Neural cell (in vitro differentiated cells): ENCODE results near the gene TMEM245. TPM values are rescaled to one million over a fixed set of nuclear protein-coding genes. Genes with fewer than 3 reads are reported as not detected.

Experiments
- H2AFZ ChIP-seq: fragments of 200-600, 300-800 bp; sonication (generic), shearing (Covaris generic); 2 replicates; pipeline ENCODE4 v1.6.0; 2014; ENCODE audit warnings: low read depth, mild to moderate bottlenecking, antibody characterized with exemption, low read length, moderate library complexity
- H3F3A ChIP-seq: fragments of 200-600 bp; shearing (Covaris generic); 2 replicates; pipeline ENCODE4 v1.6.1; 2016; ENCODE audit warnings: mild to moderate bottlenecking, moderate library complexity, mixed read lengths, antibody characterized with exemption, low read length; ENCODE audit not compliant: insufficient read depth, poor library complexity, severe bottlenecking
- H3K27ac ChIP-seq: fragments of 200-600, 300-800 bp; sonication (generic), shearing (Covaris generic); 2 replicates; pipeline ENCODE4 v1.5.1; 2014; ENCODE audit warnings: mild to moderate bottlenecking, low read length, moderate library complexity
- H3K27me3 ChIP-seq: fragments of 300-800, 200-600 bp; sonication (generic), shearing (Covaris generic); 2 replicates; pipeline ENCODE4 v1.6.0; 2014; ENCODE audit warnings: mild to moderate bottlenecking, low read depth, low read length, moderate library complexity; ENCODE audit not compliant: insufficient read depth
- H3K36me3 ChIP-seq: fragments of 300-800, 200-600 bp; sonication (generic), shearing (Covaris generic); 2 replicates; pipeline ENCODE4 v1.5.1; 2014; ENCODE audit warnings: mild to moderate bottlenecking, antibody characterized with exemption, low read length, moderate library complexity; ENCODE audit not compliant: insufficient read depth
- H3K4me2 ChIP-seq: fragments of 300-800, 200-600 bp; sonication (generic), shearing (Covaris generic); 2 replicates; pipeline ENCODE4 v1.6.0; 2014; ENCODE audit warnings: mild to moderate bottlenecking, low read length
- H3K4me3 ChIP-seq: fragments of 300-800, 200-600 bp; sonication (generic), shearing (Covaris generic); 2 replicates; pipeline ENCODE4 v1.5.1; 2014; ENCODE audit warnings: mild to moderate bottlenecking, low read length, moderate library complexity
- H3K79me2 ChIP-seq: fragments of 200-600 bp; shearing (Covaris generic); replicated peaks from 2 replicates; pipeline ENCODE4 v1.6.0; 2014; ENCODE audit warnings: mild to moderate bottlenecking, low read length, moderate library complexity; ENCODE audit not compliant: insufficient read depth
- H3K9ac ChIP-seq: fragments of 300-800, 200-600 bp; sonication (generic), shearing (Covaris generic); 2 replicates; pipeline ENCODE4 v1.6.1; 2016; ENCODE audit warnings: mild to moderate bottlenecking, low read length, mixed read lengths
- H3K9me2 ChIP-seq: fragments of 200-600 bp; shearing (Covaris generic); 2 replicates; pipeline ENCODE4 v1.6.1; 2016; ENCODE audit warnings: mild to moderate bottlenecking, low read length, mixed read lengths; ENCODE audit not compliant: insufficient read depth
- H3K9me3 ChIP-seq: fragments of 200-600, 300-800 bp; sonication (generic), shearing (Covaris generic); 2 replicates; pipeline ENCODE4 v1.6.1; 2016; ENCODE audit warnings: mild to moderate bottlenecking, mixed run types, low read length, moderate library complexity, mixed read lengths
- H4K20me1 ChIP-seq: fragments of 200-600 bp; shearing (Covaris generic); 2 replicates; pipeline ENCODE4 v1.6.1; 2016; ENCODE audit warnings: mild to moderate bottlenecking, mixed run types; ENCODE audit not compliant: insufficient read depth
- EP300 ChIP-seq: fragments of 450-650 bp; conservative IDR thresholded peaks from 2 replicates; pipeline ENCODE4 v1.6.1; 2014; ENCODE audit warnings: antibody characterized with exemption, mild to moderate bottlenecking, moderate library complexity; ENCODE audit not compliant: poor library complexity, severe bottlenecking
- EZH2 ChIP-seq: fragments of 200-600, 300-800 bp; shearing (Covaris generic), sonication (generic); IDR thresholded peaks from 2 replicates; pipeline ENCODE4 v1.6.1; 2014; ENCODE audit warnings: antibody characterized with exemption, low read length, borderline replicate concordance, mild to moderate bottlenecking; ENCODE audit not compliant: insufficient read depth, poor library complexity, severe bottlenecking
- MXI1 ChIP-seq: fragments of 450-650 bp; conservative IDR thresholded peaks from 2 replicates; pipeline ENCODE4 v1.6.1; 2014; ENCODE audit warnings: antibody characterized with exemption, mild to moderate bottlenecking; ENCODE audit not compliant: poor library complexity, severe bottlenecking
- POLR2AphosphoS5 ChIP-seq: IDR thresholded peaks from 2 replicates; pipeline ENCODE4 v1.6.1; 2012
- RAD21 ChIP-seq: fragments of 450-650 bp; conservative IDR thresholded peaks from 2 replicates; pipeline ENCODE4 v1.6.1; 2014; ENCODE audit warnings: antibody characterized with exemption, mild to moderate bottlenecking, moderate library complexity
- SMC3 ChIP-seq: fragments of 450-650 bp; conservative IDR thresholded peaks from 2 replicates; pipeline ENCODE4 v1.6.1; 2014; ENCODE audit warnings: antibody characterized with exemption, mild to moderate bottlenecking, moderate library complexity; ENCODE audit not compliant: poor library complexity
- TAF1 ChIP-seq: IDR thresholded peaks from 2 replicates; pipeline ENCODE4 v1.6.1; 2012; ENCODE audit warnings: low read depth
- polyA plus RNA-seq: library from polyadenylated mRNA; depleted of rRNA; stranded (reverse); fragments of >200 nt; gene quantifications from 2 replicates; pipeline ENCODE4 v1.2.3, GENCODE V29; 2014
- TF ChIP-seq, protein P1 (sequence below): fragments of 450-650 bp; IDR thresholded peaks from 2 replicates; pipeline ENCODE4 v1.5.1; 2014; ENCODE audit warnings: antibody characterized with exemption, mild to moderate bottlenecking, moderate library complexity; ENCODE audit not compliant: poor library complexity, severe bottlenecking
- TF ChIP-seq, protein P2 (sequence below): IDR thresholded peaks from 2 replicates; pipeline ENCODE4 v1.6.1; 2012; ENCODE audit warnings: borderline replicate concordance

The TMEM245 gene
- polyA plus RNA-seq, 1 donor from 2014 or later = 32.1 TPM

DNA sequence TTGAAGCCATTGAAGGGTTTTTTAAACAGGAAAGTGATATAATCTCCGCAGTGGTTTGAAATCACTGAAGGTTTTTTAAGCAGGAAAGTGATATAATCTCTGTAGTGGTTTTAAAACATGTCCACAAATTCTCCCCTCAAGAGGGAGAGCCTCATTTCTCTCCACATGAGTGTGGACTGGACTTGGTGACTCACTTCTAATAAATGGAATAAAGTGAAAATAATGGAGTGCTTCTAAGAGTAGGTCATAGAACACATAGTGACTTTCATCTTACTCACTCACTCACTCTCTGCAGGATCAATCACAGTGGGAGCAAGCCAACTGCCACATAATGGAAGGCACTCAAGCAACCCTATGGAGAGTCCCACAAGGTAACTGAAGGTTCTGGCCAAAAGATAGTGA, 118.5 kb downstream of the TMEM245 start:
- Histone ChIP-seq H2AFZ (no peak overlapping the region), H3K79me2 (peaks cover 16% of the 10 kb centered on the region), H3F3A (no peaks in the 10 kb centered on the region), H3K27ac (no peak overlapping the region), H3K4me3 (no peak overlapping the region), H4K20me1 (no peaks in the 10 kb centered on the region), H3K27me3 (no peaks in the 10 kb centered on the region), H3K9me2 (no peaks in the 10 kb centered on the region), H3K9ac (no peak overlapping the region), H3K9me3 (peaks cover 3% of the 10 kb centered on the region), H3K36me3 (no peaks in the 10 kb centered on the region), H3K4me2 (no peak overlapping the region)
- TF ChIP-seq, protein P1, sequence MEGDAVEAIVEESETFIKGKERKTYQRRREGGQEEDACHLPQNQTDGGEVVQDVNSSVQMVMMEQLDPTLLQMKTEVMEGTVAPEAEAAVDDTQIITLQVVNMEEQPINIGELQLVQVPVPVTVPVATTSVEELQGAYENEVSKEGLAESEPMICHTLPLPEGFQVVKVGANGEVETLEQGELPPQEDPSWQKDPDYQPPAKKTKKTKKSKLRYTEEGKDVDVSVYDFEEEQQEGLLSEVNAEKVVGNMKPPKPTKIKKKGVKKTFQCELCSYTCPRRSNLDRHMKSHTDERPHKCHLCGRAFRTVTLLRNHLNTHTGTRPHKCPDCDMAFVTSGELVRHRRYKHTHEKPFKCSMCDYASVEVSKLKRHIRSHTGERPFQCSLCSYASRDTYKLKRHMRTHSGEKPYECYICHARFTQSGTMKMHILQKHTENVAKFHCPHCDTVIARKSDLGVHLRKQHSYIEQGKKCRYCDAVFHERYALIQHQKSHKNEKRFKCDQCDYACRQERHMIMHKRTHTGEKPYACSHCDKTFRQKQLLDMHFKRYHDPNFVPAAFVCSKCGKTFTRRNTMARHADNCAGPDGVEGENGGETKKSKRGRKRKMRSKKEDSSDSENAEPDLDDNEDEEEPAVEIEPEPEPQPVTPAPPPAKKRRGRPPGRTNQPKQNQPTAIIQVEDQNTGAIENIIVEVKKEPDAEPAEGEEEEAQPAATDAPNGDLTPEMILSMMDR = no peak
- TF ChIP-seq EZH2 (no peak), POLR2AphosphoS5 (no peak), RAD21 (no peak), TAF1 (no peak), MXI1 (no peak), EP300 (no peak), SMC3 (no peak)
- TF ChIP-seq, protein P2, sequence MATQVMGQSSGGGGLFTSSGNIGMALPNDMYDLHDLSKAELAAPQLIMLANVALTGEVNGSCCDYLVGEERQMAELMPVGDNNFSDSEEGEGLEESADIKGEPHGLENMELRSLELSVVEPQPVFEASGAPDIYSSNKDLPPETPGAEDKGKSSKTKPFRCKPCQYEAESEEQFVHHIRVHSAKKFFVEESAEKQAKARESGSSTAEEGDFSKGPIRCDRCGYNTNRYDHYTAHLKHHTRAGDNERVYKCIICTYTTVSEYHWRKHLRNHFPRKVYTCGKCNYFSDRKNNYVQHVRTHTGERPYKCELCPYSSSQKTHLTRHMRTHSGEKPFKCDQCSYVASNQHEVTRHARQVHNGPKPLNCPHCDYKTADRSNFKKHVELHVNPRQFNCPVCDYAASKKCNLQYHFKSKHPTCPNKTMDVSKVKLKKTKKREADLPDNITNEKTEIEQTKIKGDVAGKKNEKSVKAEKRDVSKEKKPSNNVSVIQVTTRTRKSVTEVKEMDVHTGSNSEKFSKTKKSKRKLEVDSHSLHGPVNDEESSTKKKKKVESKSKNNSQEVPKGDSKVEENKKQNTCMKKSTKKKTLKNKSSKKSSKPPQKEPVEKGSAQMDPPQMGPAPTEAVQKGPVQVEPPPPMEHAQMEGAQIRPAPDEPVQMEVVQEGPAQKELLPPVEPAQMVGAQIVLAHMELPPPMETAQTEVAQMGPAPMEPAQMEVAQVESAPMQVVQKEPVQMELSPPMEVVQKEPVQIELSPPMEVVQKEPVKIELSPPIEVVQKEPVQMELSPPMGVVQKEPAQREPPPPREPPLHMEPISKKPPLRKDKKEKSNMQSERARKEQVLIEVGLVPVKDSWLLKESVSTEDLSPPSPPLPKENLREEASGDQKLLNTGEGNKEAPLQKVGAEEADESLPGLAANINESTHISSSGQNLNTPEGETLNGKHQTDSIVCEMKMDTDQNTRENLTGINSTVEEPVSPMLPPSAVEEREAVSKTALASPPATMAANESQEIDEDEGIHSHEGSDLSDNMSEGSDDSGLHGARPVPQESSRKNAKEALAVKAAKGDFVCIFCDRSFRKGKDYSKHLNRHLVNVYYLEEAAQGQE = no peak

DNA sequence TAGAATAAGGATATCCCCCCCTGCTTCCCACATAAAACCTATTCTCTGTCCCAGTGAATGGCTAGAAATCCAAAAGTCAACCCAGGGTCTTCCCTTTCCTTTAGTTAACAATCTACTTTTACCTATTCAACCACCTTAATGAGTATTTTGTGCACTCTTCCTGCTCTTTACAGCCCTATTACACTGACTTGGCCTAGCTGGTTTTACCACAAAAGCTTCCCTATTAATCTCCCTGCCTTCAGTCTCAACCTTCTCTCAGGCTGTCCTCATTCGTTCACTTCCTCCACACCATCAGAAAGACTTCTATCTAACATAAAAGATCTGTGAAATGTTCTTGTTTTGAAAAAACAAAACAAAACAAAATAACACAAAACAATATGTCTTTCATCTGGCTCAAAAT, 122.6 kb downstream of the TMEM245 start:
- Histone ChIP-seq H2AFZ (no peak overlapping the region), H3K9me3 (no peaks in the 10 kb centered on the region), H3K36me3 (no peaks in the 10 kb centered on the region), H3K9ac (no peak overlapping the region), H3K9me2 (no peaks in the 10 kb centered on the region), H3K4me3 (no peak overlapping the region), H3K4me2 (no peak overlapping the region), H3K27ac (no peak overlapping the region), H3K27me3 (no peaks in the 10 kb centered on the region), H3K79me2 (no peaks in the 10 kb centered on the region), H3F3A (no peaks in the 10 kb centered on the region), H4K20me1 (no peaks in the 10 kb centered on the region)
- TF ChIP-seq, protein P2 = no peak
- TF ChIP-seq RAD21 = no peak
- TF ChIP-seq, protein P1 = no peak
- no peak for TF ChIP-seq TAF1
- TF ChIP-seq MXI1 = no peak
- TF ChIP-seq EP300 = no peak
- no peak for TF ChIP-seq POLR2AphosphoS5
- TF ChIP-seq SMC3 = no peak
- TF ChIP-seq EZH2 = no peak
